ENCODE results near the gene MED27.
"Not testable (repeated sequence)": the region's sequence is repeated elsewhere in the genome, so short reads cannot be mapped to it uniquely, and the experiment has no call there.

Gene MED27

DNA sequence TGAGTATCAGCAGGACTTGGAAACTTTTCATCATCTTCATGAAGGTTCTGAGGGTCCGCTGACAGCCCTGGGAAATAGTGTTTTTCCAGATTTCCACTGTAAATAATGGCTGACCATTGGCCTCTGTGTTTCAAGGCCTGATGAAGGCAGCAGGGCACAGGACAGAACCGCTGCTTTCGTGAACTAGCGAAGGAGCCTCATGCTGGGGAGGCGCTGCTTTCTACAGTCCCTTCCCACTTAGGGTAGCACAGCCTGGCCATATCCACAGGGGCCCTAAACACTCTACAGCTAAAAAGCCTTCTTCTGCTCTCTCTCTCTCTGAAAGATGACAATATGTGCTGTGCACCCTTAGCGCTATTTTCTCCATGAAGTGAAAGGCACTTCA, 118.2 kb downstream of the MED27 start:
- DNase-seq, result no peak

- DNase-seq, result no peak
Measured at GRCh38 chr9:131960851-131961495, 118.7 kb downstream of the MED27 start.

GRCh38 chr9:131960311-131960710, 119.4 kb downstream of the MED27 start:
- DNase-seq, result no peak

DNA sequence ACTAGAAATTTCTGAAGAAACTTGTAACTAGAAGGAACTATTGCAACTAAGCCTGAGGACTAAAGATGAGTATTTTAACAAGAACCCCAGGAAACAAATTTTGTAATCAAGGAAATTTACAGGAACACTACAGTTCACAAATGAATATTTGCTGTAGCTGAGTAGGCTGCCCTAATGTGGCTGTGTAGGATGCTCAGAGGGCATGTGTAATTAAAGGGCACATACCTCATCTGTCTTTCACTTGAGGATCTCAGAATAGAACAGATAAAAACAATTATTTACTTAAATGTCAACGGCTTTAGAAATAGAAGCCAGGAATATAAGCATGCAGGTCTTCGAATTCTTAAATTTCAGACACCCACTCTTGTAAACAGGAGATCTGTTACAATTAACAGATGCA, 119.8 kb downstream of the MED27 start:
- no peak for DNase-seq

- DNase-seq, result no peak
Measured at GRCh38 chr9:131959056-131959455, 120.6 kb downstream of the MED27 start.

DNA sequence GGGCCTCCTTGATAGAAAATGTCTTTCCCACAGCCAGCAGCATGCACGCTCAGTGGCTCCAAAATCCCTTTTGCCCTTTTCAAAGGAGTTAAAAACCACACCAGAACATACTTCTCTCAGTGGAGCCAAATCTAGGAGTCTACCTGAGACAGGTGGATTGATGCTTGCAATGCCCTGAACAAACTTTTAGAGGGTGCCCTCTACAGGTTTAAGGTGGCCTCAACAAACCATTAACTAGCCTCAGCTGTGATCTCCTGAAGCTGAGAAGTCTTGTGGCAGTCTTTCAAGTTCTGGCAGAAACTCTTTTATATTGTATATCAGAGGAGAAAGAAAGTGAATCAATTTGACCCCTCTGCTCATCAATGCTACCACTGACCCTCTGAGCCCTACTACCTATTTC, 125.4 kb downstream of the MED27 start:
- DNase-seq, result no peak

DNA sequence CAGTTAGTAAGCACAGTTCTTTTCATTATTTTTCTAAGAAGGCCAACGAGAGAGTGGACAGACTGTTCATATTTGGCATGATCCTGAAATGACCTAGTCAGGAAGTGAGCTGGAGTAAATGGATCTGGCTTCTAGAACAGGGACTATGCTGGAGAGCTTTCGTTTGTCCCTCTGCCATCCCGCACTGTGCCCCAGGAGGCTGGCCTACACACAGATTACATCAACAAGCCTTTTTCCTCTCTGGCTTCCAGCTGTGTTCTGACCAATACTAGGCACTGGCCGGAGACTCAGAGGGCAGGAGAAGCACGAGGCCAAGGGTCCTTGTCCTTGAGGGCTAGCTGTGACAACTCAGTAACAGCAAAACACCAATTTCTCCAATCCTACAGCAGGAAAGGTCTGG, 127.8 kb downstream of the MED27 start:
- DNase-seq, result no peak

GRCh38 chr9:131951155-131951554, 128.5 kb downstream of the MED27 start:
- DNase-seq, result no peak

GRCh38 chr9:131950487-131950886, 129.2 kb downstream of the MED27 start:
- DNase-seq, result no peak

- no peak for DNase-seq
Measured at GRCh38 chr9:131946180-131946579, 133.5 kb downstream of the MED27 start.

DNA sequence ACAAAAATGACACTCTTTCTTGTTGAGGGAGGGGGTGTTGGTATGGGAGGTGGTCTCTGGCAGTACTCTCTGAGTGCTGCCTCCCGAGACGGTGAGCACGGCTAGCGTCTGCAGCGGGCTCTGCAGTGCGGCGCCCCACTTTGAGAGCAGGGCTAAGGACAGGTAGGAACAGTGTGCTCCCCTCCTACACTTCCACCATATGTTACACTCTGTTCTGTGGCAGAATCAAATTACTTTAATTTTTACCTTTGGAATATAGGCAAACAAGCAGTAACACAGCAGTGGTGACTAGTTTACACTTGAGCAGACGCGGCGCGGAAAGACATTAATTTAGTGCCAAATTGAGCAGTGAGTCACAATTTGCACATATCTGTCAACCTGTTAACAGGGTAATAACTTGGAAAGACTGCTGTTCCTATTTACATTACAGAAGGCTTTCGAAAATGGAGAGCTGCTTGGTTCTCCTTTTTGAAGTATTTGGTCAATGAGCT, 136.3 kb downstream of the MED27 start:
- no peak for DNase-seq

GRCh38 chr9:131942146-131942720, 137.4 kb downstream of the MED27 start:
- DNase-seq, result no peak

DNA sequence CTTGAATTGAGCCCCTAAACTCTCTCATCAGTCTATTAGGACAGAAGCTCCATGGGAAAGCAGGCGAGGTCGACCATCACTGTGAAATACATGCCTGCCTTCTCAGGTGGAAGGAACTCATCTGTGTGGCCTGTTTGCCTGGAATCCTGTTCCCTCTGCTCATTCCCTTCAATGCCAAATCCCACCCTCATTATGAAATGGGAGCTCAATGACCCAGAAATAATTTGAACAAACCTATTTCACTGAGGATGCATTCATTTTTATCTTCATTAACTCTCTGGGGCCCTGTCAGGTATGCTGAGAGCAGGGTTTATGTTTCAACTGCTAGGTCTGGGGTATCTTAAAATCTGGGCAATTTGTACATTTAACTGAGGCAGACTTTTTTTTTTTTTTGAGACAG, 142.2 kb downstream of the MED27 start:
- DNase-seq, result no peak

DNA sequence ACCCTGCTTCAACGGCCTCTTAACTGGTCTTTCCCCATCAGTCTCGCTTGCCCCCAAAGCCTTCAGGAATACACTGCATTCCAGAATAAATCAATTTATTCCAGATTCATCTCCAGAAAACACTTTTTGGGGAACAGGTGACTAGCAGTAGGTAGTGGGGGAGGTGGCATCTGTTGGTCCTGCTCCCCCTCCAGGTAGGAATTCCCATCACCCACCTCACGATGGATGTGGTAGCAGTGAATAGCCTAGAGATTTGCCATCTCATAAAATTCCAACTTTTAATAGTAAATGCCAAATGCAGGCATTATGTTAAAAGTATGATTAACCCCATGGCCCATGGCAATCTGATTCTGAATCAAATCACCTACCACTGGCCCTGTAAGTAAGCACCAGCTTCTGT, 142.7 kb downstream of the MED27 start:
- DNase-seq, result no peak

- no peak for DNase-seq
Measured at GRCh38 chr9:131934673-131935072, 145.0 kb downstream of the MED27 start.

- DNase-seq, result no peak
Measured at GRCh38 chr9:131927091-131927490, 152.6 kb downstream of the MED27 start.

GRCh38 chr9:131926360-131926922, 153.2 kb downstream of the MED27 start:
- no peak for DNase-seq

GRCh38 chr9:131925677-131926177, 153.9 kb downstream of the MED27 start:
- DNase-seq, result no peak

- DNase-seq, result no peak
Measured at GRCh38 chr9:131923766-131924165, 155.9 kb downstream of the MED27 start.

GRCh38 chr9:131923132-131923671, 156.5 kb downstream of the MED27 start:
- no peak for DNase-seq

DNA sequence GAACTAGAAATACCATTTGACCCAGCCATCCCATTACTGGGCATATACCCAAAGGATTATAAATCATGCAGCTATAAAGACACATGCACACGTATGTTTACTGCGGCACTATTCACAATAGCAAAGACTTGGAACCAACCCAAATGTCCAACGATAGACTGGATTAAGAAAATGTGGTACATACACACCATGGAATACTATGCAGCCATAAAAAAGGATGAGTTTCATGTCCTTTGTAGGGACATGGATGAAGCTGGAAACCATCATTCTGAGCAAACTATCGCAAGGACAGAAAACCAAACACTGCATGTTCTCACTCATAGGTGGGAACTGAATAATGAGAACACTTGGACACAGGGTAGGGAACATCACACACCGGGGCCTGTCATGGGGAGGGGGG, 158.0 kb downstream of the MED27 start:
- not testable (repeated sequence) for DNase-seq

DNA sequence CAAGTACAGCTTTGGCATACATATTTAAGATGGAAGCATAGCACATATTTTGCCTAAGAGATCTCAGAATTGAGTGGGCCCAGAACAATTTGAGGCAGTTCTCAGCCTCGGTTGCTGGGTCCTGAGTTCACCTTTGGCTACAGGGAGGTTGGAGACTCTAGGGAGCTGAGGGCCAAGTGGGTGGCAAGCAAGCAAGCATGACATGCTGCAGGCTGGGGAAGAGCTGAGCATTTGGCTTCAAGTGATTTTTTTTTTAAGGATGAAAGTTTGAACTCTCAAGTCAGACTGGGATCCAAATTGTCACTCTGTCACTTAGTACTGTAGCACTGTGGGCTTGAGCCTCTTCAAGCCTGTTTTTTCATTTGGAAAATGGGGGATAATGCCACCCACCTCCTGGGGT, 160.5 kb downstream of the MED27 start:
- no peak for DNase-seq

DNA sequence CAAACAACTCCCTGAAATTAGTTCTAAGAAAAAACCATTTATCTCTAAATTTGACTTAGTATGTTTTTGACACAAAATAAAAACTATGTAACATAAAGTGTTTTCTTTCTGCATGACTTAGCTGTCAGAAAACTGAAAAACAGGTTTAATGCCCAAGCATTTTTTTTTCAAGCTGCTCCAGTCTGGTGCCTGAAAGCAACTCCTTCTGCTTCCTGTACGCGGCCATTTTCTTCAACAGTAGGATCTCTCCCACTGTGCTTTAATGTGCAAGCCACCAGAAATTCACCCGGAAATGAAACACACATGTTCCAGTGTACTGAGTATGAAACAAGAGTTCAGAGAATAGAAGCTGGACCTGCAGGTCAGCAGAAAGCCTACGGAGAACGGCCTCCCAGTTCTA, 161.2 kb downstream of the MED27 start:
- no peak for DNase-seq

DNA sequence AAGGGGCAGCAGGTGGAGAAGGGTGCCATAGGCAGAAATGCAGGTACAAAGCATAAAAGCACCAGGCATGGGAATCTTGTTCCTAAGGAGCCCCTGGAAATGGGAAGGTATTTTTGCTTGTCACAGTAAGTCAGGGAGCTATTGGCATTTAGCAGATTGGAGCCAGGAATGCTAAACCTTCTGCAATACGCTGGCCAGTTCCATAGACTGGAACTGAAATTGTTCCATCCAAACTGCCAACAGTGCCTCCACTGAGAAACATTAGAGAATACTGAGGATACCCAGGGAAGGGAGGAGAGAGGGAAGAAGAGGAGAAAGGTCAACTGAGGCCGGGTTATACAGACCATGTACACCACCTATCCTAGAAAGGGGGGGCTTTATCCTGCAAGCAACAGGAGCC, 162.7 kb downstream of the MED27 start:
- no peak for DNase-seq

All from stimulated activated CD4-positive, alpha-beta T cell treated with anti-CD3 and anti-CD28 coated beads, Interleukin-4, amount 100 ng/mL, for 24 hours (primary cell).